HG03571 (cell line): ENCODE data around the gene CFHR5.
"Not testable (repeated sequence)": the region's sequence is repeated elsewhere in the genome, so short reads cannot be mapped to it uniquely, and the experiment has no call there.

ENCODE experiments used
- ATAC-seq: cut with Tn5 transposase; IDR thresholded peaks from one replicate; pipeline ENCODE4 v1.9.1; 2021; ENCODE audit not compliant: unreplicated experiment

CFHR5 gene

DNA sequence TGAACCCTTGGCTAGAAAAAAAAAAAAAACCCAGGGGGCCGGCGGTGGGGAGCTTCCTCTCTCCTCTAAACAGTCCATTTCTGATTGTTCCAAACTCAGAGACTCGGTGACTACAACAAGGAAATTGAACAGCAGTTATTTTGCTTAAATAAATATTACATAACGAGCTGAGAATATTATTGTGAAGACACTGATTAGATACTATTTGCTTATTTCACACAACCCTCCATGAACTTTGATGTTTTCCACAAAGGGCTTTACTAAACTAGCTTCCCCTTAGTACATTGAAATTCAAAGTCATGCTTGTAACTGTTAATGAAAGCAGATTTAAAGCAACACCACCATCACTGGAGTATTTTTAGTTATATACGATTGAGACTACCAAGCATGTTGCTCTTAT lies at the start of gene CFHR5:
CFHR5 (plus strand) TSS at position 279 of the 400 bp plus-strand sequence; CDS start at position 388, 109 bp downstream.
- no peak for ATAC-seq

DNA sequence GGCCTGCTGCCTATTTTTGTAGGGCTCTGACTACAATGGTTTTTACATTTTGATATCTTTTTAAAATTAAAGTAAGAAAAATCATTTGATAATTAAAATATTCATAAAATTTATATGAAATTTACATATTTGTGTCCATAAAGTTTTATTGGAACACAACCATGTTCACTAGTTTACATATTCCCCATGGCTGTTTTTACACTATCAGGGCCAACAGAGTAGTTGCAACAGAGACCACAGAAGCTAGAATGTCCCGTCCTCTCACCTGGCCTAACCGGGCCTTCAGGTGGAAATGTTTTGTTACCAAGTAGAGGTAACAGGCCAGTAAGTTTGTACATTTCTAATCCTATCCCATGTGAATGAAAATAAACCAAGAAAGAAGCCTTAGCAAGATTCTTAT lies 44.5 kb upstream of the CFHR5 start:
- ATAC-seq: not testable (repeated sequence)

GRCh38 chr1:196933531-196934189 lies 43.7 kb upstream of the CFHR5 start:
- no peak for ATAC-seq

- ATAC-seq: not testable (repeated sequence)
Measured at GRCh38 chr1:196941474-196941873, 35.9 kb upstream of the CFHR5 start.

DNA sequence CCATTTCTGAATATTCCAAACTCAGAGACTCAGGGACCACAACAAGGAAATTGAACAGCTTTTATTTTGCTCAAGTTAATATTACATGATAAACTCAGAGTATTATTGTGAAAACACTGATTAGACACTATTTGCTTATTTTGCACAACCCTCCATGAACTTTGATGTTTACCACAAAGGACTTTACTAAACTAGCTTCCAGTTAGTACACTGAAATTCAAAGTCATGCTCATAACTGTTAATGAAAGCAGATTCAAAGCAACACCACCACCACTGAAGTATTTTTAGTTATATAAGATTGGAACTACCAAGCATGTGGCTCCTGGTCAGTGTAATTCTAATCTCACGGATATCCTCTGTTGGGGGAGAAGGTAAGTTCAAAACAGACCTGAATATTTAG lies 33.8 kb upstream of the CFHR5 start, which contains the start of gene CFHR2:
CFHR2 (plus strand) TSS at position 171 of the 400 bp plus-strand sequence; CDS start at position 314, 143 bp downstream.
- ATAC-seq: not testable (repeated sequence)

DNA sequence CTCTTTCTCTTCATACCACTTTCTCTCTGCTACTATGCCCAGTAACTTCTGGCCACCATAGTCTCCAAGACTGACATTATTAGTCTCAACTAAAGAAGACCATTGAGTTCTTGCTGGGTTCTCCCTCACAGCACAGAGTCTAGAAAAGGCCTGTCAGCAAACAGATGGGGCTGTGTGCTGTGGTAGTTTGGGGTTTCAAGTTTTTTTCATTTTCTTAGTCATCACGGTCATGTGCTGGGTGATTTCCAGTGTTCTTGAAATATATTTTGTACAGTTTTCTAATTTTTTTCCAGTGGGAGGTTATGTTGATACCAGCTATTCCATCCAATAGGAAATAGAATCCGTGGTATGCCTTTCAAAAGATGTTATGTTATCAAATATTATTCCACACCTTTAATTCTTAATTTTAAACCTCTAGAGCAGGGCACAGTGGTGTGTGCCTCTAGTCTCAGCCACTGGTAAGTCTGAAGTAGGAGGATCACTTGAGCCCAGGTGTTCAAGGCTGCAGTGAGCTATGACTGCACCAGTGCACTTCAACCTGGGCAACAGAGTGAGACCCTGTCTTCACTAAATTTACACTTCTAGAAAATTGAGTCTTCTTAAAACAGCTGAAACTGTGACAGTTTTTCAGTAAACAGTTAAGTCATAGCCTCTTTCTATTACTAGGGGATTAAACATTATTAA lies 25.5 kb upstream of the CFHR5 start:
- no peak for ATAC-seq

DNA sequence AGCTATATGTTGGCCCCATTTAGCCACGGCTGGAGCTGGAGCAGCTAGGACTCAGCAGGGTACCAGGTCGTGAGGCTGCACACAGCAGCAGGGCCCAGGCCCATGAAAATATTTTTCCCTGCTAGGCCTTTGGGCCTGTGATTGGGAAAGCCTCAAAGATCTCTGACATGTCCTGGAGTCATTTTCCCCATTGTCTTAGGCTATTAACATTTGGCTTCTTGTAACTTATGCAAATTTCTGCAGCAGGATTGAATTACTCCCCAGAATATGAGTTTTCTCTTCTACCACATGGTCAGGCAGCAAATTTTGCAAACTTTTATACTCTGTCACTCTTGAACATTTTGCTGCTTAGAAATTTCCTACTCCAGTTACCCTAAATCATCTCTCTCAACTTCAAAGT lies 22.6 kb upstream of the CFHR5 start:
- no peak for ATAC-seq

- ATAC-seq: no peak
Measured at GRCh38 chr1:196955926-196956325, 21.4 kb upstream of the CFHR5 start.

DNA sequence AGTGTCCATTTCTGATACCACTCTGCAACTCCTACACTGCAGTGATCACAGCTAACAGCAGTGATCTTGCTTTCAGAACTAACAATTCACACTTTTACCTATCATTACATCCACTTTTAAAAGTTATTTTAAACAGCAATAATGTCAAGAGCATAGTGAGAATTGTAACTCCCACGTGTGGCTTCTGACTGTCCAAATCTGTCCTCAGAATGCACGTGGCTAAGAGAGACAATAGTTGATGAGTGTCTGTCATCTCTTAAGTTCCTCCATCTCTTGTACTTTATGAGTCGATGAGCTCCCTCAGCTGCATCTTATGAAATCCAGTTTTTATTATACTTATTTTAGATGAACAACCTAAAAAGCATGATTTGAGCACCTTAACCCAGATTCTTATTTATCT lies 16.5 kb upstream of the CFHR5 start:
- ATAC-seq: no peak

GRCh38 chr1:196970182-196970581 lies 7.2 kb upstream of the CFHR5 start:
- ATAC-seq: no peak

DNA sequence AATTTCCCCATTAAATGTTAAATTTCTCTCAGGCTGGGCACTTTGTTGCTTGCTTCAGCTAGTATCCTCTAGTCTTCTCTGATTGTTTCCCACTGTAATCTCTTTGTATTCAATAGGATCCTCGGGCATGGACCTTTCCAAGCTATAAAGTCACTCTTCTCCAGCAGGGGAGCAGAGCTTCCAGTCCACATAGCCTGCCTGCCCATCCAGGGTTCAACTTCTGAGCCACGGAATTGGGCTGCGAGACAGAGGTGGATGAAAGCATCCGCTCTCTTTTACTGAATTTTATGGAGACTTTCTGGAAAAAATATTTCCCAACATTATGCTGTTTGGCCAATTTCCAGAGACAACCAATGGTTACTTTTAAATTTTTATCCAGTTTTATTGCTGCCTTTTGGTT lies 1.1 kb upstream of the CFHR5 start:
- no peak for ATAC-seq

DNA sequence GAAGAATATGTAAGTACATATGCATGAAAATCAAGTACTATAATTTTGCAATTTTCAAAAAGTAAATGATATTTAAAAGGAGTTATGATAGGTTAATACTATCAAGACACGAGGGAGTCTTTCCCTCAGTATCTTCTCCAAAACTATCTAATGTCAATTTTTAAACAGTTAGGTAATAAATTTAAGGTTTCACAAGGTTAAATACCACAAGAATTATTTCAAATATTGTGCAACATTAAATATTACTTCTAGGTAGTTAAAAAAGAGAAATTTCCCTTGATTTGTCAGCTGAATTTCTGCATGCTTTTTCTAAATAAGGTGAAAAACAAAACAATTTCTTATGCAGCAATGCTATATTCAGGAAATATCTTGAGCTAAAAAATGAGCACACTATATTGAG lies 3.5 kb downstream of the CFHR5 start:
- ATAC-seq: no peak

- not testable (repeated sequence) for ATAC-seq
Measured at GRCh38 chr1:196982247-196982646, 4.9 kb downstream of the CFHR5 start.

DNA sequence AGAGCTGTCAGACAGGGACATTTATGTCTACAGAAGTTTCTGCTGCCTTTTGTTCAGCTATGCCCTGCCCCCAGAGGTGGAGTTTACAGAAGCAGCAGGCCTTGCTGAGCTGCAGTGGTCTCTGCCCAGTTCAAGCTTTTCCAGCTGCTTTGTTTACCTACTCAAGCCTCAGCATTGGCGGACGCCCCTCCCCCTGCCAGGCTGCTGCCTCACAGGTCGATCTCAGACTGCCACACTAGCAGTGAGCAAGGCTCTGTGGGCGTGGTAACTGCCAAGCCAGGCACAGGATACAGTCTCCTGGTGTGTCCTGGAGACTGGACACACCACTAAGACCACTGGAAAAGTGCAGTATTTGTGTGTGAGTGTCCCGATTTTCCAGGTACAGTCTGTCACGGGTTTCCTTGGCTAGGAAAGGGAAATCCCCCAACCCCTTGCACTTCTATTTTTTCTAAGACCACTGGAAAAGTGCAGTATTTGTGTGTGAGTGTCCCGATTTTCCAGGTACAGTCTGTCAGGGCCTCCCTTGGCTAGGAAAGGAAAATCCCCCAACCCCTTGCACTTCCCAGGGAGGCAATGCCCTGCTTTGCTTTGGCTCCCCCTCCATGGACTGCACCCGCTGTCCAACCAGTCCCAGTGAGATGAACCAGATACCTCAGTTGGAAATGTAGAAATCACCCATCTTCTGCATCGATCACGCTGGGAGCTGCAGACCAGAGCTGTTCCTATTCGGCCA lies 14.7 kb downstream of the CFHR5 start:
- ATAC-seq: not testable (repeated sequence)

GRCh38 chr1:196993916-196994315 lies 16.6 kb downstream of the CFHR5 start:
- ATAC-seq: no peak

- no peak for ATAC-seq
Measured at GRCh38 chr1:196997423-196997822, 20.1 kb downstream of the CFHR5 start.

- ATAC-seq: no peak
Measured at GRCh38 chr1:197001828-197002227, 24.5 kb downstream of the CFHR5 start.

DNA sequence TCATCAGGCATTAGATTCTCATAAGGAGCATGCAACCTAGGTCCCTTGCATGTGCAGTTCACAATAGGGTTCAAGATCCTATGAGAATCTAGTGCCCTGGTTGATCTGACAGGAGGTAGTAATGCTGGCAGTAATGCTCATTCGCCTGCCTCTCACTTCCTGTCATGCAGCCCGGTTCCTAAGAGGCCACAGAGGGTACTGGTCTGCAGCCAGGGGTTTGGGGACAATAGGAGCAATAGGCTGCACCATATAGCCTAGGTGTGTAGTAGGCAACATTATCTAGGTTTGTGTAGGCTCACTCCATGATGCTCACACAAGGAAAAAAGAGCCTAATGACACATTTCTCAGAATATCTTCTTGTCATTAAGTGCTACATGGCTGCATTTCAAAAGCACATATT lies 25.8 kb downstream of the CFHR5 start:
- ATAC-seq: no peak

DNA sequence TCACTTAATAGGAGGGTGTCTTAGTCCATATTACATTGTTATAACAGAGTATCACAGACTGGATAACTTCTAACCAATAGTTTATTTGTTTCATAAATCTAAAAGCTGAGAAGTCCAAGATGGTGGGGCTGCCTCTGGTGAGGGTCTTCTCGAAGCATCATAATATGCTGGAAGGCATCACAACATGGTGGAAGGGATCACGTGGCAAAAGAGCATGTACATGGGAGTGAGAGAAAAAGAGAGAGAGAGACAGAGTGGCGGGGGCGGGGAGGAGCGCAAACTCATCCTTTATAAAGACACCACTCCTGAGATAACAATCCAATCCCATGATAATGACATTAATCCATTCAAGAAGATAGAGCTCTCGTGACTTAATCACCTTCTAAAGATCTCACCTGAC lies 31.5 kb downstream of the CFHR5 start:
- no peak for ATAC-seq

- no peak for ATAC-seq
Measured at GRCh38 chr1:197011614-197012013, 34.3 kb downstream of the CFHR5 start.

GRCh38 chr1:197013234-197013633 lies 35.9 kb downstream of the CFHR5 start:
- ATAC-seq: no peak

DNA sequence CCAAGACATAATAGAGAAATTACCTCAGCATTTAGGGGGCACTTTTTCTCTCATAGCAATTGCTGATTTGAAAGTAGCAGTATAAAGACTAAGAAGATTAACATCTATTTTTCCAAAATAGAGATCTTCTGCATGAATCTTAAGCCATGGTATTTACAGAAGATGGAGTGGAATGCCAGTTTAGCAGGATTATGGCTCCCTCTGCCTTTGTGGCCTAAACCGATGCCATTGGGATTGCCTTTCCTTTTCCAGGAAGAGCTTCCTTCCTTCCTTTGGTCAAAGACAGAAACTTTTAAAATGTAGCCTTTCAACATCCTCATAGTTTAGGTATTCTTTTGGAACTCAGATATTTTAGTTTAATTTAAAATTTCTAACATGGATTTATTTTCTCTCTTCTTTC lies 39.4 kb downstream of the CFHR5 start:
- ATAC-seq: no peak
